Panc1 (cell line): ENCODE measurements around the gene CIROP. TPM values are rescaled to one million over a fixed set of nuclear protein-coding genes. Genes with fewer than 3 reads are reported as not detected.

Experiments
- ATAC-seq: fragments of 200-7000 bp; cut with Tn5 transposase; 2 replicates; pipeline ENCODE4 v1.9.1; 2020; ENCODE audit warnings: mild to moderate bottlenecking, moderate library complexity
- BruUV-seq: library from RNA; stranded (reverse); fragments of 400-500 nt; replicated peaks from 2 replicates; lab custom pipeline; 2021; lab: Mats Ljungman, UMichigan
- CTCF ChIA-PET: fragments of 300-600 bp; sonication (Branson Sonifier 250); formaldehyde crosslinking; loops from one replicate; lab custom pipeline; 2022; ENCODE audit warnings: antibody characterized with exemption; lab: Charles Lee
- POLR2A ChIA-PET: fragments of 300-600 bp; sonication (Branson Sonifier 250); formaldehyde crosslinking; loops from one replicate; lab custom pipeline; 2022; ENCODE audit warnings: antibody characterized with exemption; lab: Charles Lee
- DNase-seq: peaks from one replicate; pipeline ENCODE4 v3.0.0-alpha.2; 2010; ENCODE audit warnings: low read depth, low spot score
- H3K27ac ChIP-seq: 2 replicates; pipeline ENCODE4 v1.5.1; 2011; ENCODE audit warnings: mild to moderate bottlenecking, low read length, inconsistent platforms
- H3K27me3 ChIP-seq: fragments of 200-500 bp; sonication (Bioruptor generic); 2 replicates; pipeline ENCODE4 v1.6.0; 2014; ENCODE audit warnings: low read length, inconsistent platforms; ENCODE audit not compliant: control insufficient read depth, insufficient read depth
- H3K36me3 ChIP-seq: fragments of 200-500 bp; sonication (Bioruptor generic); 2 replicates; pipeline ENCODE4 v1.5.1; 2014; ENCODE audit warnings: inconsistent platforms, mild to moderate bottlenecking, low read length, moderate library complexity; ENCODE audit not compliant: control insufficient read depth, insufficient read depth
- H3K4me1 ChIP-seq: 2 replicates; pipeline ENCODE4 v1.5.1; 2011; ENCODE audit warnings: inconsistent platforms, mild to moderate bottlenecking, low read length, moderate library complexity; ENCODE audit not compliant: control insufficient read depth, insufficient read depth
- H3K4me3 ChIP-seq, 2 experiments: 2 replicates each; pipeline ENCODE4 v1.5.1; 2011 to 2012; ENCODE audit warnings: low read depth in 2 of 2, low read length in 2 of 2, mild to moderate bottlenecking in 2 of 2, inconsistent platforms in 1 of 2, moderate library complexity in 1 of 2
- H3K9me3 ChIP-seq: fragments of 200-500 bp; sonication (Bioruptor generic); 2 replicates; pipeline ENCODE4 v1.5.1; 2014; ENCODE audit warnings: low read depth, mild to moderate bottlenecking, inconsistent platforms, low read length, moderate library complexity; ENCODE audit not compliant: control insufficient read depth, insufficient read depth
- POLR2AphosphoS5 ChIP-seq: IDR thresholded peaks from 2 replicates; pipeline ENCODE4 v1.6.1; 2012; ENCODE audit warnings: mild to moderate bottlenecking, low read depth, low read length, moderate library complexity
- SIN3A ChIP-seq: IDR thresholded peaks from 2 replicates; pipeline ENCODE4 v1.6.1; 2012; ENCODE audit warnings: low read depth, mild to moderate bottlenecking, low read length, moderate library complexity, borderline replicate concordance; ENCODE audit not compliant: insufficient read depth
- TCF7L2 ChIP-seq: IDR thresholded peaks from 2 replicates; pipeline ENCODE4 v1.6.1; 2011; ENCODE audit warnings: mild to moderate bottlenecking, low read depth, low read length, inconsistent platforms
- in situ Hi-C: cut with HindIII; loops from 2 replicates; pipeline ENCODE4 v1.10.0; 2016; ENCODE audit warnings: low sequenced_read_pairs, low pct_unique_long_range_greater_than_20kb
- intact Hi-C: fragments of 100-400 bp; cut with micrococcal nuclease; formaldehyde crosslinking; loops from one replicate; pipeline ENCODE4 v1.10.0; 2022; ENCODE audit not compliant: unreplicated experiment
- total RNA-seq: library from RNA; stranded (reverse); gene quantifications from one replicate; pipeline ENCODE4 v1.2.1, GENCODE V29; 2021; ENCODE audit not compliant: unreplicated experiment
- TF ChIP-seq, protein P1 (sequence below): fragments of 450-650 bp; IDR thresholded peaks from 2 replicates; pipeline ENCODE4 v1.5.1; 2017; ENCODE audit warnings: mild to moderate bottlenecking
- TF ChIP-seq, protein P2 (sequence below), 2 experiments: IDR thresholded peaks; 2 replicates each; pipeline ENCODE4 v1.6.1; 2011 to 2012; ENCODE audit warnings: low read depth in 2 of 2, control low read depth in 1 of 2, low read length in 1 of 2, mild to moderate bottlenecking in 1 of 2, moderate library complexity in 1 of 2; ENCODE audit not compliant: insufficient read depth in 1 of 2

CIROP gene
- total RNA-seq, 1 experiment from 2014 or later: not detected

DNA sequence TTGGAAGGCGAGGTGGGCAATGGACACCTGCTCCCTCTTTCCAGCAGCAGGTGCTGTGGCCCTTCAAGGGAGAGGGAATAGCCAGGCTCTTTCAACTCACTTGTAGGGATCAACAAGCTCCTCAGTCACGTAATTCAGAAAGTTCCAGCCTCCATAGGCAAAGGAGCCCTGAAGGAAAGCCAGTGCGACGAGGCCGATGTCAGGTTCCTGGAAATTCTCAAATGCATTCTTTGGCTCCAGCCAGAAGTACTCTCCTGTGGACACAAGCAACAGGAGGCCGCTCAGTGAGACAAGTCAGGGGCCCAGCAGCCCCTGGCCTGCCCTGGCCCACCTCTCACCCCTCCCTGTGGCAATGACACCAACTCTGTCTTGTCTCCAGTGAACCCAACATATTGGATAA is 35.6 kb upstream of the CIROP start:
- Histone ChIP-seq H3K4me1 (no peaks in the 10 kb centered on the region), H3K27ac (no peak overlapping the region), H3K4me3 (no peak overlapping the region), H3K9me3 (no peaks in the 10 kb centered on the region), H3K27me3 (no peaks in the 10 kb centered on the region; the same call in 1 of the 2 replicates), H3K36me3 (no peaks in the 10 kb centered on the region)
- ATAC-seq (no peak), DNase-seq (no peak)
- CTCF ChIA-PET: no interaction called here
- POLR2A ChIA-PET: interaction anchor here (1.0 kb wide), 1 partner anchor 41 kb away, joined by 4 read pairs; no protein-coding TSS in a partner anchor
- intact Hi-C loops (no loop called here), in situ Hi-C loops (no loop called here)
- BruUV-seq: no TSS peak
- TF ChIP-seq SIN3A (no peak), POLR2AphosphoS5 (no peak)
- TF ChIP-seq, protein P1, sequence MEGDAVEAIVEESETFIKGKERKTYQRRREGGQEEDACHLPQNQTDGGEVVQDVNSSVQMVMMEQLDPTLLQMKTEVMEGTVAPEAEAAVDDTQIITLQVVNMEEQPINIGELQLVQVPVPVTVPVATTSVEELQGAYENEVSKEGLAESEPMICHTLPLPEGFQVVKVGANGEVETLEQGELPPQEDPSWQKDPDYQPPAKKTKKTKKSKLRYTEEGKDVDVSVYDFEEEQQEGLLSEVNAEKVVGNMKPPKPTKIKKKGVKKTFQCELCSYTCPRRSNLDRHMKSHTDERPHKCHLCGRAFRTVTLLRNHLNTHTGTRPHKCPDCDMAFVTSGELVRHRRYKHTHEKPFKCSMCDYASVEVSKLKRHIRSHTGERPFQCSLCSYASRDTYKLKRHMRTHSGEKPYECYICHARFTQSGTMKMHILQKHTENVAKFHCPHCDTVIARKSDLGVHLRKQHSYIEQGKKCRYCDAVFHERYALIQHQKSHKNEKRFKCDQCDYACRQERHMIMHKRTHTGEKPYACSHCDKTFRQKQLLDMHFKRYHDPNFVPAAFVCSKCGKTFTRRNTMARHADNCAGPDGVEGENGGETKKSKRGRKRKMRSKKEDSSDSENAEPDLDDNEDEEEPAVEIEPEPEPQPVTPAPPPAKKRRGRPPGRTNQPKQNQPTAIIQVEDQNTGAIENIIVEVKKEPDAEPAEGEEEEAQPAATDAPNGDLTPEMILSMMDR: no peak

DNA sequence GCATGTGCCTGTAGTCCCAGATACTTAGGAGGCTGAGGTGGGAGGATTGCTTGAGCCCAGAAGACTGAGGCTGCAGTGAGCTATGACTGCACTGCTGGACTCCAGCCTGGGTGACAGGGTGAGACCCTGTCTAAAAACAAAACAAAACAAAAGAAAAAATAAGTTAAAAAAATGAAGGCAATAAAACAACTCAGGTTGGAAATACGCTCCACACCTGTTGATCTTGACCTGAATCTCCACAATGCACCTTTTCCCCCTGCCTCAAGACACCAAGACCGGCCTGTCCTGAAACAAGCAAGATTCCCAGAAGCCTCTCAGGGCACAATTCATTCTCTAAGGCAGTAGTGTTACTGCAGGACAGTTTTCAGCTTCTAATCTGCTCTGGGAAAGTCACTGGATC is 35.1 kb upstream of the CIROP start:
- Histone ChIP-seq H3K27ac (no peak overlapping the region), H3K4me3 (no peak overlapping the region), H3K36me3 (no peaks in the 10 kb centered on the region), H3K27me3 (no peaks in the 10 kb centered on the region; the same call in 1 of the 2 replicates), H3K4me1 (no peaks in the 10 kb centered on the region), H3K9me3 (no peaks in the 10 kb centered on the region)
- in situ Hi-C loops: no loop called here
- ATAC-seq (no peak), DNase-seq (no peak)
- intact Hi-C loops: no loop called here
- TF ChIP-seq POLR2AphosphoS5 (no peak), SIN3A (no peak), TCF7L2 (no peak)
- TF ChIP-seq, protein P2, sequence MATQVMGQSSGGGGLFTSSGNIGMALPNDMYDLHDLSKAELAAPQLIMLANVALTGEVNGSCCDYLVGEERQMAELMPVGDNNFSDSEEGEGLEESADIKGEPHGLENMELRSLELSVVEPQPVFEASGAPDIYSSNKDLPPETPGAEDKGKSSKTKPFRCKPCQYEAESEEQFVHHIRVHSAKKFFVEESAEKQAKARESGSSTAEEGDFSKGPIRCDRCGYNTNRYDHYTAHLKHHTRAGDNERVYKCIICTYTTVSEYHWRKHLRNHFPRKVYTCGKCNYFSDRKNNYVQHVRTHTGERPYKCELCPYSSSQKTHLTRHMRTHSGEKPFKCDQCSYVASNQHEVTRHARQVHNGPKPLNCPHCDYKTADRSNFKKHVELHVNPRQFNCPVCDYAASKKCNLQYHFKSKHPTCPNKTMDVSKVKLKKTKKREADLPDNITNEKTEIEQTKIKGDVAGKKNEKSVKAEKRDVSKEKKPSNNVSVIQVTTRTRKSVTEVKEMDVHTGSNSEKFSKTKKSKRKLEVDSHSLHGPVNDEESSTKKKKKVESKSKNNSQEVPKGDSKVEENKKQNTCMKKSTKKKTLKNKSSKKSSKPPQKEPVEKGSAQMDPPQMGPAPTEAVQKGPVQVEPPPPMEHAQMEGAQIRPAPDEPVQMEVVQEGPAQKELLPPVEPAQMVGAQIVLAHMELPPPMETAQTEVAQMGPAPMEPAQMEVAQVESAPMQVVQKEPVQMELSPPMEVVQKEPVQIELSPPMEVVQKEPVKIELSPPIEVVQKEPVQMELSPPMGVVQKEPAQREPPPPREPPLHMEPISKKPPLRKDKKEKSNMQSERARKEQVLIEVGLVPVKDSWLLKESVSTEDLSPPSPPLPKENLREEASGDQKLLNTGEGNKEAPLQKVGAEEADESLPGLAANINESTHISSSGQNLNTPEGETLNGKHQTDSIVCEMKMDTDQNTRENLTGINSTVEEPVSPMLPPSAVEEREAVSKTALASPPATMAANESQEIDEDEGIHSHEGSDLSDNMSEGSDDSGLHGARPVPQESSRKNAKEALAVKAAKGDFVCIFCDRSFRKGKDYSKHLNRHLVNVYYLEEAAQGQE (IDR thresholded peaks at IDR 0.05; ENCODE audit: insufficient read depth in 1 of 2, low read depth in 2 of 2, low read length in 1 of 2): no peak
- TF ChIP-seq, protein P1: no peak
- CTCF ChIA-PET: no interaction called here
- BruUV-seq: no TSS peak
- POLR2A ChIA-PET: no interaction called here
